Common myeloid progenitor, CD34-positive (primary cell): ENCODE data around the gene SCUBE1.

Experiments
- CTCF ChIA-PET: fragments of 350-600 bp; sonication (Branson Sonifier 250); formaldehyde crosslinking; loops from one replicate; lab custom pipeline; 2021; ENCODE audit warnings: antibody characterized with exemption; lab: Charles Lee
- POLR2A ChIA-PET: fragments of 350-600 bp; sonication (Branson Sonifier 250); formaldehyde crosslinking; loops from one replicate; lab custom pipeline; 2021; ENCODE audit warnings: antibody characterized with exemption; lab: Charles Lee
- DNase-seq, 3 donors: peaks; one replicate each; pipeline versions ENCODE4 v3.0.0 to v3.0.0-alpha.2; 2013
- H3K27ac ChIP-seq, 2 experiments: 1 replicate in 1 of 2; 2 replicates in 1 of 2; pipeline ENCODE4 v1.7.0; 2013; ENCODE audit warnings: inconsistent platforms in 2 of 2, low read length in 2 of 2, mild to moderate bottlenecking in 2 of 2, low read depth in 1 of 2, moderate library complexity in 1 of 2; ENCODE audit not compliant: severe bottlenecking in 2 of 2, insufficient read depth in 1 of 2, poor library complexity in 1 of 2
- H3K27me3 ChIP-seq, 5 experiments: replicated peaks in 2 of 5; 1 replicate in 3 of 5; 2 replicates in 2 of 5; pipeline versions ENCODE4 v1.6.1 to v1.7.0; 2013; ENCODE audit warnings: low read length in 4 of 5, mild to moderate bottlenecking in 2 of 5, moderate library complexity in 2 of 5, inconsistent platforms in 1 of 5; ENCODE audit not compliant: insufficient read depth in 5 of 5, control insufficient read depth in 4 of 5
- H3K36me3 ChIP-seq, 4 experiments: 1 replicate in 2 of 4; 2 replicates in 2 of 4; pipeline versions ENCODE4 v1.6.1 to v1.7.0; 2013; ENCODE audit warnings: low read length in 3 of 4, control low read depth in 1 of 4, mild to moderate bottlenecking in 1 of 4; ENCODE audit not compliant: control insufficient read depth in 4 of 4, insufficient read depth in 4 of 4
- H3K4me1 ChIP-seq, 4 experiments: 1 replicate in 3 of 4; 2 replicates in 1 of 4; pipeline versions ENCODE4 v1.6.1 to v1.7.1; 2013; ENCODE audit warnings: low read length in 3 of 4, mild to moderate bottlenecking in 3 of 4, control low read depth in 1 of 4, inconsistent platforms in 1 of 4, moderate library complexity in 1 of 4; ENCODE audit not compliant: control insufficient read depth in 4 of 4, insufficient read depth in 4 of 4; ENCODE audit errors: control extremely low read depth in 1 of 4
- H3K4me3 ChIP-seq, 7 experiments: 1 replicate in 4 of 7; 2 replicates in 3 of 7; pipeline versions ENCODE4 v1.5.1 to v1.7.0; 2013; ENCODE audit warnings: mild to moderate bottlenecking in 7 of 7, low read length in 6 of 7, moderate library complexity in 6 of 7, inconsistent platforms in 2 of 7, low read depth in 2 of 7, control low read depth in 1 of 7; ENCODE audit not compliant: insufficient read depth in 4 of 7, control insufficient read depth in 1 of 7; ENCODE audit errors: extremely low read depth in 1 of 7
- H3K9me3 ChIP-seq, 5 experiments: 1 replicate in 4 of 5; 2 replicates in 1 of 5; pipeline versions ENCODE4 v1.6.1 to v1.7.1; 2013; ENCODE audit warnings: low read length in 4 of 5, mild to moderate bottlenecking in 2 of 5, inconsistent platforms in 1 of 5, low read depth in 1 of 5, moderate library complexity in 1 of 5; ENCODE audit not compliant: control insufficient read depth in 4 of 5, insufficient read depth in 2 of 5; ENCODE audit errors: control extremely low read depth in 1 of 5
- WGBS: methylation state at CpG from one replicate; pipeline ENCODE4 v1.1.5; 2013; ENCODE audit not compliant: insufficient coverage; 5-methylcytosine and 5-hydroxymethylcytosine counted together

Gene SCUBE1

DNA sequence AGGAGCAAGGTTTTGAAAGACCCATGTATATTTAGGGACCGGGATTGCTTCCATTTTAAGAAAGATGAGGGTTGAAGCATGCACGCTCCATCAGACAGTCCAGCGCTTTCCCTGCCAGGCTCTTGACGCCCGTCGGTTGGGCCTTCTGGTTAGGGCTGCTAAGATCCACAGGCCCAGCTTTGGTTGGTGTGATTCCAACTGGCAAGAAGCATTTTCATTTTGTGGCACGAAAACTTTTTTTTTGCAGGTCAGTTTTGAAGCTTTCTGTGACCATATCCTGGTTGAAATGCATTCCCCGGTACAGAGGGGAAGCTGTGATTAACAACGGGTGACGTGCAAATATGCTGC is 34.4 kb upstream of the SCUBE1 start:
- H3K36me3 ChIP-seq = no peaks in the 10 kb centered on the region
- ChIA-PET POLR2A (interaction anchor here (1.9 kb wide), 1 partner anchor 113 kb away, joined by 9 read pairs; no protein-coding TSS in a partner anchor), CTCF (interaction anchor here (1.3 to 3.1 kb wide), 3 partner anchors 10 to 105 kb away, joined by 3 to 24 read pairs (median 4); no protein-coding TSS in a partner anchor)
- H3K9me3 ChIP-seq = peaks cover 0 to 7% (median 0%) of the 10 kb centered on the region in 5 experiments
- peaks cover 15 to 48% (median 40%) of the 10 kb centered on the region in 4 experiments for H3K4me1 ChIP-seq
- peak; percentile 27 to 79 (median 72) for DNase-seq
- H3K27me3 ChIP-seq = no peaks in the 10 kb centered on the region
- no peak overlapping the region for H3K27ac ChIP-seq
- 38% methylated on average over 10 of the region's 10 CpGs for WGBS
- peak overlapping the region in 1 of 7 experiments; percentile 54 for H3K4me3 ChIP-seq

- Histone ChIP-seq H3K9me3 (peaks cover 0 to 7% (median 0%) of the 10 kb centered on the region in 5 experiments), H3K4me1 (peaks cover 15 to 44% (median 36%) of the 10 kb centered on the region in 4 experiments), H3K27ac (no peak overlapping the region), H3K4me3 (peak overlapping the region in 1 of 7 experiments; percentile 2), H3K36me3 (no peaks in the 10 kb centered on the region), H3K27me3 (no peaks in the 10 kb centered on the region)
- ChIA-PET CTCF (interaction anchor here (1.3 to 3.1 kb wide), 3 partner anchors 9 to 104 kb away, joined by 3 to 24 read pairs (median 4); no protein-coding TSS in a partner anchor), POLR2A (no interaction called here)
- no peak for DNase-seq
- WGBS = 81% methylated on average over 8 of the region's 15 CpGs
Measured at GRCh38 chr22:43376765-43377547, 33.8 kb upstream of the SCUBE1 start.

DNA sequence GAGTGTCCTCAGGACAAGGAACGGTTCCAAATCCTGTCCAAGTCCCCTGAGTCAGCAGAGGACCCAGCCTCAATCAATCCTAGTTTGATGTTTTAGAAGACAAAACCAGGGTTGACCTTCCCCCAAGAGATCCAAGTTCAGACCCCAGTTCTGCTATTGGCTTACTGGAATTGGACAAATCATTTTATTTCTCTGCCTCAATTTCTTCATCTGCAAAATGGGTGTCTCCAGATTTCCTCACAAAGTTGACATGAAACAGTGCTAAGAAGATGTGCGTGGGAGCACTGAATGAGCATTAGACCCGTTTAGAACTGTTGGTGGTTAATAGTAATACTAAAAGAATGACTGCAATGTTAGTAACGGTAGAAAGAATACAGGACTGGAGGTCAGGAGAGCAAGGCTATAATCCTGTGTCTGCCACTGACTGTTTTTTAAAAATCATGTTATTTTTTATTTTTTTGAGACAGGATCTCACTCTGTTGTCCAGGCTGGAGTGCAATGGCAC is 32.8 kb upstream of the SCUBE1 start:
- no peak for DNase-seq
- CTCF ChIA-PET = interaction anchor here (2.0 to 3.4 kb wide), 2 partner anchors 8 to 102 kb away, joined by 5 to 11 read pairs; no protein-coding TSS in a partner anchor
- 98% methylated on average over 4 of the region's 4 CpGs for WGBS

GRCh38 chr22:43370036-43370435 is 26.9 kb upstream of the SCUBE1 start:
- CTCF ChIA-PET = interaction anchor here (0.6 to 2.4 kb wide), 5 partner anchors 13 to 110 kb away, joined by 3 to 7 read pairs (median 5); no protein-coding TSS in a partner anchor
- Histone ChIP-seq H3K9me3 (peaks cover 0 to 7% (median 0%) of the 10 kb centered on the region in 5 experiments), H3K27ac (no peak overlapping the region), H3K27me3 (peaks cover 0 to 4% (median 0%) of the 10 kb centered on the region in 5 experiments), H3K36me3 (no peaks in the 10 kb centered on the region), H3K4me3 (peak overlapping the region in 1 of 7 experiments; percentile 3), H3K4me1 (peaks cover 0 to 8% (median 5%) of the 10 kb centered on the region in 4 experiments)
- no peak for DNase-seq
- 25% methylated on average over 2 of the region's 9 CpGs for WGBS
- POLR2A ChIA-PET = no interaction called here

More for the DNA sequence above, 32.8 kb upstream of the SCUBE1 start:
- POLR2A ChIA-PET = no interaction called here
- Histone ChIP-seq H3K4me1 (peaks cover 15 to 34% (median 29%) of the 10 kb centered on the region in 4 experiments), H3K36me3 (no peaks in the 10 kb centered on the region), H3K4me3 (no peak overlapping the region), H3K9me3 (peaks cover 0 to 7% (median 0%) of the 10 kb centered on the region in 5 experiments), H3K27me3 (no peaks in the 10 kb centered on the region), H3K27ac (no peak overlapping the region)

- H3K4me1 ChIP-seq = peaks cover 0 to 8% (median 5%) of the 10 kb centered on the region in 4 experiments
- peaks cover 0 to 4% (median 0%) of the 10 kb centered on the region in 5 experiments for H3K27me3 ChIP-seq
- ChIA-PET POLR2A (no interaction called here), CTCF (interaction anchor here (1.1 to 2.1 kb wide), 6 partner anchors 15 to 135 kb away, joined by 3 to 14 read pairs (median 4); no protein-coding TSS in a partner anchor)
- H3K9me3 ChIP-seq = no peaks in the 10 kb centered on the region
- no peak for DNase-seq
- WGBS = 89% methylated on average over 3 of the region's 6 CpGs
- no peaks in the 10 kb centered on the region for H3K36me3 ChIP-seq
- no peak overlapping the region for H3K4me3 ChIP-seq
- H3K27ac ChIP-seq = no peak overlapping the region
Measured at GRCh38 chr22:43365715-43366440, 22.7 kb upstream of the SCUBE1 start.

- POLR2A ChIA-PET = no interaction called here
- WGBS = 98% methylated on average over 7 of the region's 8 CpGs
Measured at GRCh38 chr22:43364169-43364435, 20.9 kb upstream of the SCUBE1 start.

More at GRCh38 chr22:43364169-43364435, 20.9 kb upstream of the SCUBE1 start:
- H3K27ac ChIP-seq = no peak overlapping the region
- DNase-seq = no peak
- H3K4me1 ChIP-seq = no peaks in the 10 kb centered on the region
- no peaks in the 10 kb centered on the region for H3K9me3 ChIP-seq
- no peaks in the 10 kb centered on the region for H3K36me3 ChIP-seq
- CTCF ChIA-PET = interaction anchor here (1.0 to 2.6 kb wide), 5 partner anchors 10 to 135 kb away, joined by 3 to 14 read pairs (median 6); no protein-coding TSS in a partner anchor
- no peak overlapping the region for H3K4me3 ChIP-seq
- peaks cover 0 to 4% (median 0%) of the 10 kb centered on the region in 5 experiments for H3K27me3 ChIP-seq
